Measurements from ENCODE around the gene DLX5.

DLX5 gene

DNA sequence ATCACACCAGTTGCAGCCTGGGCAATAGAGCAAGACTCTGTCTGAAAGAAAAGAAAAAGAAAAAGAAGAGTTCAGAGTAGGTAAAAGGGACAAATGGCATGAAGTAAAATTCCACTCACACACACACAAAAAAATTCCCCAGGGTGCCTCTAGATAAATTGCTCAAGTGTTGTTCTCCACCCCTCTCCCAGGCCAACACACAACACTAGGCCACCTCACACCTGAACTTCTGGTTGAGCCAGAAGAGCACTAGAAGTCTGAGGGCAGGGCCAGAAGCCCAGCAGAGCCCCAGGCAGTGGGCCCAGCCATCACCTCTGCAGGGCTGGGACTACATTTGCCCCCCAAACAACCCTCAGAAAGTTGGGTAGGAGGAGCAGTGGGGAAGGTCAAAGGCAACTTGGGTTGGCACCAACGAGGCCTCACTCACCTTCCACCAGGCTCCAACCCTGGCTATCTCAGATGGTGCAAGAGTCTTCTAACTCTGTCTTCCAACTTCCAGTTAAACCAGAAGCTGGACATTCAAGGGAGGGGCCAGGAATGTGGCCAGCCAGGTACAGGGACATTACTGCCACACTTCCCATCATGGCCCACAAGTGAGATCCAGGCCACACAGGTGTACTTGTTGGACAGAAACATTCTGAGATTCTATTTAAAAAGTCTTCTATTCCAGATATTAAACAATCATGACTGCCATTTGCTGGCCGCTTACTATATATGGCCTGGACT lies 44.9 kb downstream of the DLX5 start:
- Histone ChIP-seq H3K27me3 (ENCODE audit: insufficient read depth, poor library complexity, severe bottlenecking) (no peaks in the 10 kb centered on the region), H3K4me1 (ENCODE audit: insufficient read depth, poor library complexity, severe bottlenecking) (no peaks in the 10 kb centered on the region), H3K36me3 (ENCODE audit: low read depth) (no peaks in the 10 kb centered on the region), H3K9me3 (ENCODE audit: severe bottlenecking) (no peaks in the 10 kb centered on the region), H3K4me3 (ENCODE audit: severe bottlenecking) (no peak overlapping the region), H3K27ac (ENCODE audit: poor library complexity, severe bottlenecking) (no peak overlapping the region)
- ATAC-seq (ENCODE audit: low read depth) (no peak), DNase-seq (ENCODE audit: low spot score) (no peak)
- TF ChIP-seq, protein P1, sequence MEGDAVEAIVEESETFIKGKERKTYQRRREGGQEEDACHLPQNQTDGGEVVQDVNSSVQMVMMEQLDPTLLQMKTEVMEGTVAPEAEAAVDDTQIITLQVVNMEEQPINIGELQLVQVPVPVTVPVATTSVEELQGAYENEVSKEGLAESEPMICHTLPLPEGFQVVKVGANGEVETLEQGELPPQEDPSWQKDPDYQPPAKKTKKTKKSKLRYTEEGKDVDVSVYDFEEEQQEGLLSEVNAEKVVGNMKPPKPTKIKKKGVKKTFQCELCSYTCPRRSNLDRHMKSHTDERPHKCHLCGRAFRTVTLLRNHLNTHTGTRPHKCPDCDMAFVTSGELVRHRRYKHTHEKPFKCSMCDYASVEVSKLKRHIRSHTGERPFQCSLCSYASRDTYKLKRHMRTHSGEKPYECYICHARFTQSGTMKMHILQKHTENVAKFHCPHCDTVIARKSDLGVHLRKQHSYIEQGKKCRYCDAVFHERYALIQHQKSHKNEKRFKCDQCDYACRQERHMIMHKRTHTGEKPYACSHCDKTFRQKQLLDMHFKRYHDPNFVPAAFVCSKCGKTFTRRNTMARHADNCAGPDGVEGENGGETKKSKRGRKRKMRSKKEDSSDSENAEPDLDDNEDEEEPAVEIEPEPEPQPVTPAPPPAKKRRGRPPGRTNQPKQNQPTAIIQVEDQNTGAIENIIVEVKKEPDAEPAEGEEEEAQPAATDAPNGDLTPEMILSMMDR (IDR thresholded peaks at IDR 0.05; ENCODE audit: poor library complexity, severe bottlenecking): no peak

DNA sequence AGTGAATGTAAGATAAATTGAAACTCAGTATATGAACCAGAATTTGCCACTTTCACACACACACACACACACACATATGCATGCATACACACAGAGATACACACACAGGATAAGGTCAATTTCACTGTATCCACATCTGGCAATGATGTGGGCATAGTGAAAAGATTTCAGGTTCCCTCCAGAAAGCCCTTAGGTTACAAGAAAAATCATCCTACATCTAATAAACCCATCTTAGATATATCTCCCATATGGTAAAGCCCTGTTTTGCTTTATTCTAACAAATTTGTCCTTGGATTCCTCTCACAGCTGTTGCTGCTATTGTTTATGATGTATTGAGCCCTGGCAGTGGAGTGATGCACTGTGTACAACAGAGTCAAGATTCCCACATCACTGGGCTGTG lies 47.2 kb downstream of the DLX5 start:
- no peaks in the 10 kb centered on the region for H3K4me1 ChIP-seq (ENCODE audit: insufficient read depth, poor library complexity, severe bottlenecking)
- H3K4me3 ChIP-seq (ENCODE audit: severe bottlenecking): no peak overlapping the region
- no peak overlapping the region for H3K27ac ChIP-seq (ENCODE audit: poor library complexity, severe bottlenecking)
- DNase-seq (ENCODE audit: low spot score): no peak
- H3K27me3 ChIP-seq (ENCODE audit: insufficient read depth, poor library complexity, severe bottlenecking): peaks cover 8% of the 10 kb centered on the region
- H3K36me3 ChIP-seq (ENCODE audit: low read depth): no peaks in the 10 kb centered on the region
- no peaks in the 10 kb centered on the region for H3K9me3 ChIP-seq (ENCODE audit: severe bottlenecking)
- no peak for ATAC-seq (ENCODE audit: low read depth)
- TF ChIP-seq, protein P1 (IDR thresholded peaks at IDR 0.05; ENCODE audit: poor library complexity, severe bottlenecking): no peak

DNA sequence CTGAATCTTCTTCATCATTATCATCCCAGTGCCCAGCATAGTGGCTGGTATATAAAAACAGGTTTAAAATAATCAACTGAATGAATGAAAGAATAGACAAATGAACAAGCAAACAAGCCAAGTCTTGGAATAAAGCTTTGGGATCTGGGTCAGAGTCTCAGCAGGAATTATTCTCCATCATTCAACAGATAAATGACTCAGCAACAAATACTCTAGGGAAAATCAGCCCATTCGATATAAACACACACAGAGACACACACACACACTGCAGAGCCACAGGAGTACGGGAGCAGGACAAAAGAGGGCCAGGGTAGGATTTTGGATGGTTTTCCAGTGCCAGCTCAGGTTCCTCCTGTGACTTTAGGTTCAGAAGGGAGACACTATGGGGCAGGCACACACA lies 48.5 kb downstream of the DLX5 start:
- H3K4me3 ChIP-seq (ENCODE audit: severe bottlenecking): no peak overlapping the region
- ATAC-seq (ENCODE audit: low read depth) (no peak), DNase-seq (ENCODE audit: low spot score) (no peak)
- no peaks in the 10 kb centered on the region for H3K36me3 ChIP-seq (ENCODE audit: low read depth)
- no peaks in the 10 kb centered on the region for H3K4me1 ChIP-seq (ENCODE audit: insufficient read depth, poor library complexity, severe bottlenecking)
- H3K27me3 ChIP-seq (ENCODE audit: insufficient read depth, poor library complexity, severe bottlenecking): peaks cover 8% of the 10 kb centered on the region
- H3K9me3 ChIP-seq (ENCODE audit: severe bottlenecking): no peaks in the 10 kb centered on the region
- no peak overlapping the region for H3K27ac ChIP-seq (ENCODE audit: poor library complexity, severe bottlenecking)
- TF ChIP-seq, protein P1 (IDR thresholded peaks at IDR 0.05; ENCODE audit: poor library complexity, severe bottlenecking): no peak

DNA sequence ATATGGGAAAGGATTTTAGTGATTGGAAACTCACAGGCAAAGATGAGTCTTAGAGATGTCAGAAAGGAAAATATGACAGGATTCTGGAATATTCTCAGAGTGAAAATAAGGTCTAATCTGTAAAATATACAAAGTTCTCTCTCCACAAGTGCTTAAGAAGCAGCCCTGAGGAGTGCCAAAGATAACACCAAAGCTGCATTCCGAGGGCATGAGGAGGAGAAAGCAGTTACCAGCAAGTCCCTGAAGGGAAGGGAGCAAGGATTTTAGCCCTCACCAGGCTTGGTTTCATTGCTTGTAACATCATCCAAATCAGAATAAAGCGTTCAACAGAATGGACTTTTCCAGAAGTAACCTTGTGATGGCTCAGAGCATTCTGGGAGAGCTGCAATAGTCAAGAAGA lies 50.6 kb downstream of the DLX5 start:
- Histone ChIP-seq H3K4me3 (ENCODE audit: severe bottlenecking) (no peak overlapping the region), H3K4me1 (ENCODE audit: insufficient read depth, poor library complexity, severe bottlenecking) (no peaks in the 10 kb centered on the region), H3K27me3 (ENCODE audit: insufficient read depth, poor library complexity, severe bottlenecking) (peaks cover 8% of the 10 kb centered on the region), H3K27ac (ENCODE audit: poor library complexity, severe bottlenecking) (no peak overlapping the region), H3K36me3 (ENCODE audit: low read depth) (no peaks in the 10 kb centered on the region), H3K9me3 (ENCODE audit: severe bottlenecking) (no peaks in the 10 kb centered on the region)
- DNase-seq (ENCODE audit: low spot score) (no peak), ATAC-seq (ENCODE audit: low read depth) (no peak)
- TF ChIP-seq, protein P1 (IDR thresholded peaks at IDR 0.05; ENCODE audit: poor library complexity, severe bottlenecking): no peak

DNA sequence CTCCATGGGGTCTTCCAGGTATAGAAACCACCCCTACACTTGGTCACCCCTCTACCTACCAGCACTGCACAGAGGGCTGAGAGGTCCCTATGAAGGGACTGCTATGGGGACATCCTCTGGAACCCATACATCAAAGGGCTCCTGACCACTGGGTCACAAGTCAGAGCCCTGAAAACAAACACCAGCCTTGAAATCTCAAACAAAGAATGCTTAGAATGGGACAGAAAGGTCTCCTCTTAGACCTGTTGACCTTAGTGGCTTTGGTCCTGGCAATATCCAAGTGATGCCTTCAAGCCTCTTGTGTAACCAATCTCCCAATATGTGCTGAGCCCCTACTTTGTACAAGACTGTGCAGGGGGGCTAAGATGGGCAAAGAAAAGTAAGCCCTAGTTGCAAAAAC lies 53.9 kb downstream of the DLX5 start:
- H3K27me3 ChIP-seq (ENCODE audit: insufficient read depth, poor library complexity, severe bottlenecking): peaks cover 8% of the 10 kb centered on the region
- TF ChIP-seq, protein P1 (IDR thresholded peaks at IDR 0.05; ENCODE audit: poor library complexity, severe bottlenecking): no peak
- ATAC-seq (ENCODE audit: low read depth) (no peak), DNase-seq (ENCODE audit: low spot score) (no peak)
- no peaks in the 10 kb centered on the region for H3K9me3 ChIP-seq (ENCODE audit: severe bottlenecking)
- no peaks in the 10 kb centered on the region for H3K4me1 ChIP-seq (ENCODE audit: insufficient read depth, poor library complexity, severe bottlenecking)
- no peak overlapping the region for H3K27ac ChIP-seq (ENCODE audit: poor library complexity, severe bottlenecking)
- no peaks in the 10 kb centered on the region for H3K36me3 ChIP-seq (ENCODE audit: low read depth)
- no peak overlapping the region for H3K4me3 ChIP-seq (ENCODE audit: severe bottlenecking)
